C4-2B (cell line): ENCODE measurements around the gene PML.

ENCODE experiments used
- ZFX ChIP-seq: fragments of 450-650 bp; IDR thresholded peaks from 2 replicates; pipeline ENCODE4 v1.6.1; 2017
- TF ChIP-seq, protein P1 (sequence below): fragments of 450-650 bp; conservative IDR thresholded peaks from 2 replicates; pipeline ENCODE4 v1.5.1; 2017; ENCODE audit warnings: mild to moderate bottlenecking

DNA sequence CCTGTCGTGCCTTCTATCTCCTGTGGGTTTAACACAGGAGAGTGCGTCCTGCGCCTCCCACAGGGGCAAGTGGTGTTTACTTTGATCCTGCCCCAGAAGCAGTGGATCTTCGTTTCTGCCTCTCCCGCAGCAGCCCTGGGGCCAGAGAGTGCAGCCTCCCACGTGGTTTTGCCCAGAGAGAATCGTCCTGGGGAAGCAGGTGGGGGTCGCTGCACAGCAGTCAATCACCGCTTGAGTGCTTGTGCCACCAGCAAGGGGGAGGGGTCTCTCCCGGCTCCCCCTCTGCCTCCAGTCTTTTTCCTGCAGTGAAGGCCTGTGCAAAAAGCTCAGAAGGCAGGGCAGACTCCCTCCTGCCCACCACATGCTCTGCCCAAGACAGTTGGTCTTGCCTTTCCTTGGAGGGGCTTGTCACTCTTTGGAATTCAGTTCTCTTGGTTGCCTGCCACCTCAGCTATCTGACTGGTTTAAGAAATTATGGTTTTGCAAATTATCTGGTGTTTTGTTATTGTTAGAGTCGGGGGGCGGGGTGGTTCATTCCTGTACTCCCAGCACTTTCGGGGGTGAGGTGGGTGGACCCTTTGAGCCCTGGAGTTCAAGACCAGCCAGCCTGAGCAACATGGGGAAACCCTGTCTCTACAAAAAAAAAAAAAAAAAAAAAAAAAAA is 29.3 kb upstream of the PML start:
- TF ChIP-seq, protein P1, sequence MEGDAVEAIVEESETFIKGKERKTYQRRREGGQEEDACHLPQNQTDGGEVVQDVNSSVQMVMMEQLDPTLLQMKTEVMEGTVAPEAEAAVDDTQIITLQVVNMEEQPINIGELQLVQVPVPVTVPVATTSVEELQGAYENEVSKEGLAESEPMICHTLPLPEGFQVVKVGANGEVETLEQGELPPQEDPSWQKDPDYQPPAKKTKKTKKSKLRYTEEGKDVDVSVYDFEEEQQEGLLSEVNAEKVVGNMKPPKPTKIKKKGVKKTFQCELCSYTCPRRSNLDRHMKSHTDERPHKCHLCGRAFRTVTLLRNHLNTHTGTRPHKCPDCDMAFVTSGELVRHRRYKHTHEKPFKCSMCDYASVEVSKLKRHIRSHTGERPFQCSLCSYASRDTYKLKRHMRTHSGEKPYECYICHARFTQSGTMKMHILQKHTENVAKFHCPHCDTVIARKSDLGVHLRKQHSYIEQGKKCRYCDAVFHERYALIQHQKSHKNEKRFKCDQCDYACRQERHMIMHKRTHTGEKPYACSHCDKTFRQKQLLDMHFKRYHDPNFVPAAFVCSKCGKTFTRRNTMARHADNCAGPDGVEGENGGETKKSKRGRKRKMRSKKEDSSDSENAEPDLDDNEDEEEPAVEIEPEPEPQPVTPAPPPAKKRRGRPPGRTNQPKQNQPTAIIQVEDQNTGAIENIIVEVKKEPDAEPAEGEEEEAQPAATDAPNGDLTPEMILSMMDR = peak; percentile 46
- TF ChIP-seq ZFX = no peak
